HEK293 (cell line): ENCODE data around the gene CIC.
A peak's percentile ranks its signal among the peaks of the same experiment; 100 is the strongest.

Experiments
- CTCF ChIA-PET: fragments of 350-600 bp; formaldehyde crosslinking; extraction: SDS; loops from one replicate; lab custom pipeline; 2021; ENCODE audit warnings: antibody characterized with exemption; lab: Yijun Ruan, JAX
- POLR2A ChIA-PET: fragments of 300-600 bp; formaldehyde crosslinking; extraction: SDS; loops from one replicate; lab custom pipeline; 2020; ENCODE audit warnings: antibody characterized with exemption, inconsistent platforms; lab: Yijun Ruan, JAX
- H3K27ac ChIP-seq: fragments of 200-500 bp; sonication (Bioruptor generic); 2 replicates; pipeline ENCODE4 v1.5.1; 2014; ENCODE audit warnings: low read depth, low read length, control low read depth, inconsistent platforms; ENCODE audit errors: extremely low read depth
- H3K36me3 ChIP-seq, 2 experiments: fragments of 200-500 bp in 1 of 2; sonication (Bioruptor generic) in 1 of 2; 1 replicate in 1 of 2; 2 replicates in 1 of 2; pipeline ENCODE4 v1.5.1; 2014 to 2017; ENCODE audit warnings: inconsistent platforms in 2 of 2, low read length in 2 of 2; ENCODE audit not compliant: control insufficient read depth in 2 of 2, insufficient read depth in 1 of 2
- H3K4me1 ChIP-seq: fragments of 200-500 bp; sonication (Bioruptor generic); 2 replicates; pipeline ENCODE4 v1.5.1; 2014; ENCODE audit warnings: mild to moderate bottlenecking, low read length, inconsistent platforms; ENCODE audit not compliant: control insufficient read depth, insufficient read depth
- H3K4me3 ChIP-seq: 2 replicates; pipeline ENCODE4 v1.5.1; 2011; ENCODE audit warnings: low read depth, mild to moderate bottlenecking, control low read depth, low read length, moderate library complexity
- H3K9me3 ChIP-seq: fragments of 200-500 bp; sonication (Bioruptor generic); 2 replicates; pipeline ENCODE4 v1.5.1; 2014; ENCODE audit warnings: low read depth, low read length, inconsistent platforms; ENCODE audit not compliant: control insufficient read depth, insufficient read depth
- BCL11A ChIP-seq: fragments of 450-650 bp; formaldehyde crosslinking; IDR thresholded peaks from 2 replicates; pipeline ENCODE4 v1.5.1; 2016; ENCODE audit warnings: low read depth, missing biosample characterization, missing genetic modification characterization
- BCL11B ChIP-seq: fragments of 450-650 bp; formaldehyde crosslinking; IDR thresholded peaks from 2 replicates; pipeline ENCODE4 v1.5.1; 2016; ENCODE audit warnings: low read depth, missing biosample characterization, missing genetic modification characterization
- KLF7 ChIP-seq: fragments of 450-650 bp; formaldehyde crosslinking; IDR thresholded peaks from 2 replicates; pipeline ENCODE4 v1.5.1; 2016; ENCODE audit warnings: missing biosample characterization, missing genetic modification characterization, borderline replicate concordance
- SCRT2 ChIP-seq: fragments of 450-650 bp; formaldehyde crosslinking; IDR thresholded peaks from 2 replicates; pipeline ENCODE4 v1.5.1; 2016; ENCODE audit warnings: missing biosample characterization, missing genetic modification characterization
- SP2 ChIP-seq: fragments of 450-650 bp; formaldehyde crosslinking; IDR thresholded peaks from 2 replicates; pipeline ENCODE4 v1.5.1; 2016; ENCODE audit warnings: missing biosample characterization, missing genetic modification characterization
- ZBTB10 ChIP-seq: fragments of 450-650 bp; formaldehyde crosslinking; IDR thresholded peaks from 2 replicates; pipeline ENCODE4 v1.5.1; 2016; ENCODE audit warnings: missing biosample characterization, missing genetic modification characterization
- ZFHX2 ChIP-seq: fragments of 450-650 bp; formaldehyde crosslinking; conservative IDR thresholded peaks from 2 replicates; pipeline ENCODE4 v1.5.1; 2016; ENCODE audit warnings: missing biosample characterization, missing genetic modification characterization
- ZNF221 ChIP-seq: fragments of 450-650 bp; formaldehyde crosslinking; IDR thresholded peaks from 2 replicates; pipeline ENCODE4 v1.5.1; 2017; ENCODE audit warnings: missing biosample characterization, missing genetic modification characterization, borderline replicate concordance
- ZNF341 ChIP-seq: fragments of 450-650 bp; formaldehyde crosslinking; IDR thresholded peaks from 2 replicates; pipeline ENCODE4; 2016; ENCODE audit warnings: low read depth, missing biosample characterization, missing genetic modification characterization
- ZNF366 ChIP-seq: fragments of 450-650 bp; formaldehyde crosslinking; conservative IDR thresholded peaks from 2 replicates; pipeline ENCODE4 v1.5.1; 2016; ENCODE audit warnings: missing biosample characterization, missing genetic modification characterization
- ZNF645 ChIP-seq: fragments of 450-650 bp; formaldehyde crosslinking; IDR thresholded peaks from 2 replicates; pipeline ENCODE4; 2016; ENCODE audit warnings: missing biosample characterization, missing genetic modification characterization
- ZNF776 ChIP-seq: fragments of 450-650 bp; formaldehyde crosslinking; IDR thresholded peaks from 2 replicates; pipeline ENCODE4 v1.5.0; 2017; ENCODE audit warnings: missing biosample characterization, missing genetic modification characterization, borderline replicate concordance
- ZSCAN16 ChIP-seq: fragments of 450-650 bp; formaldehyde crosslinking; IDR thresholded peaks from 2 replicates; pipeline ENCODE4 v1.5.1; 2016; ENCODE audit warnings: missing biosample characterization, missing genetic modification characterization
- ZXDB ChIP-seq: fragments of 450-650 bp; formaldehyde crosslinking; IDR thresholded peaks from 2 replicates; pipeline ENCODE4 v1.5.1; 2016; ENCODE audit warnings: missing biosample characterization, missing genetic modification characterization

The CIC gene

GRCh38 chr19:42284591-42285341, 15.7 kb downstream of the CIC start (continued):
- TF ChIP-seq ZXDB (tag by site-specific recombination) (peak; percentile 65), ZNF221 (no peak), BCL11A (no peak)
- TF ChIP-seq, all 188 proteins: peak for 43

GRCh38 chr19:42285541-42285941, 16.5 kb downstream of the CIC start:
- POLR2A ChIA-PET, result interaction anchor here (12.3 kb wide), 1 partner anchor 38 kb away, joined by 242 read pairs; the partner anchor contains the start of gene GSK3A
- TF ChIP-seq ZNF341 (tag by site-specific recombination) (peak; percentile 12; the same call in 1 of the 2 replicates), KLF7 (0 out of 2 replicates have a peak, but pooled peaks have one; percentile 1), ZNF366 (tag by site-specific recombination) (0 out of 2 replicates have a peak, but pooled peaks have one; percentile 25), BCL11B (tag by site-specific recombination) (no peak), ZSCAN16 (tag by site-specific recombination) (no peak), SP2 (peak; percentile 47)
- peaks cover 0 to 39% of the 10 kb centered on the region in 2 experiments; a peak in 2 of 3 replicates for H3K36me3 ChIP-seq
- no peak overlapping the region for H3K4me3 ChIP-seq
- CTCF ChIA-PET, result interaction anchor here (0.6 to 0.8 kb wide), 2 partner anchors 11 to 58 kb away, joined by 4 read pairs; no protein-coding TSS in a partner anchor
- peak overlapping the region; percentile 82; the same call in 1 of the 2 replicates for H3K27ac ChIP-seq
- peaks cover 43% of the 10 kb centered on the region for H3K4me1 ChIP-seq
- H3K9me3 ChIP-seq, result no peaks in the 10 kb centered on the region

GRCh38 chr19:42285988-42286348, 16.9 kb downstream of the CIC start:
- no peak overlapping the region for H3K4me3 ChIP-seq
- H3K36me3 ChIP-seq, result peaks cover 0 to 44% of the 10 kb centered on the region in 2 experiments; a peak in 2 of 3 replicates
- ChIA-PET POLR2A (interaction anchor here (12.3 kb wide), 1 partner anchor 39 kb away, joined by 242 read pairs; the partner anchor contains the start of gene GSK3A), CTCF (interaction anchor here (0.6 kb wide), 2 partner anchors 30 to 57 kb away, joined by 3 to 4 read pairs; no protein-coding TSS in a partner anchor)
- 0 out of 2 replicates have a peak, but pooled peaks have one; percentile 18 for TF ChIP-seq SCRT2
- TF ChIP-seq ZNF645 (tag by site-specific recombination), result no peak
- TF ChIP-seq ZFHX2 (tag by site-specific recombination), result no peak; the same call in 1 of the 2 replicates
- no peak for TF ChIP-seq ZNF776 (tag by site-specific recombination)
- 0 out of 2 replicates have a peak, but pooled peaks have one; percentile 17 for TF ChIP-seq ZBTB10 (tag by site-specific recombination)
- H3K4me1 ChIP-seq, result peaks cover 43% of the 10 kb centered on the region
- no peaks in the 10 kb centered on the region for H3K9me3 ChIP-seq
- peak overlapping the region; percentile 82 for H3K27ac ChIP-seq
